Esophagus muscularis mucosa (tissue), 4 donors: ENCODE data around the gene PLEKHM2.

Experiments
- EP300 ChIP-seq: sonication (generic); formaldehyde crosslinking; IDR thresholded peaks from one replicate; pipeline ENCODE4 v1.6.1; 2017; ENCODE audit warnings: antibody characterized with exemption
- POLR2A ChIP-seq: fragments of 450-650 bp; IDR thresholded peaks from one replicate; pipeline ENCODE4 v1.6.1; 2017; ENCODE audit warnings: antibody characterized with exemption, moderate library complexity, mild to moderate bottlenecking, low read depth
- POLR2AphosphoS5 ChIP-seq, 2 donors: sonication (generic); formaldehyde crosslinking; IDR thresholded peaks; one replicate each; pipeline ENCODE4 v1.6.1; 2017; ENCODE audit warnings: antibody characterized with exemption in 2 of 2
- TF ChIP-seq, protein P1 (sequence below), 3 experiments: fragments of 200-600 bp in 2 of 3; fragments of 450-650 bp in 1 of 3; sonication (generic) in 2 of 3; IDR thresholded peaks; one replicate each; pipeline ENCODE4 v1.5.1; 2017 to 2019; ENCODE audit warnings: antibody characterized with exemption in 3 of 3, mild to moderate bottlenecking in 2 of 3, moderate library complexity in 1 of 3

DNA sequence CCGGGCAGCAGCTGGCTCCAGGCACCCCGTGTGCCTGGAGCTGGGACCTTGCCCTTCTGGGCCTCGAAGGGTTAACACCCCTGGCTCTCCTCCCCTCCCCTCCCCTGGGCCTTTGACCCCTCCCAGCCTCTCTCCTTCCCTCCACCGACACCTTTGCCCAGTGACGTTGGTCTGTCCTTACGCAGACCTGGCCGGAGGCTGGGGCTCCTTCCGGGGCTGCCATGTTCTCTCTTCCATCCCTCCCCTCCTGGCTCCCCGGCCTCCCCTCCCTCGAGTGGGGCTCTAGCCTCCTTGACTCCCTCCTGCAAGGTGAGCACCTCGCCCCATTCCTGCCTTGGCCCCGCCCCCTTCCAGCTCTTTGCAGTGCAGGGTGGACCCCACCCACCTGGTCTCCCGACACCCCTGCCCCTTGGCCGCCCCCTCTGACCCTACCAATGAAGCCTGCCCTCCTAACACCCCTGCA is 58.2 kb downstream of the PLEKHM2 start, which contains the start of gene TMEM82:
- TF ChIP-seq, protein P1, sequence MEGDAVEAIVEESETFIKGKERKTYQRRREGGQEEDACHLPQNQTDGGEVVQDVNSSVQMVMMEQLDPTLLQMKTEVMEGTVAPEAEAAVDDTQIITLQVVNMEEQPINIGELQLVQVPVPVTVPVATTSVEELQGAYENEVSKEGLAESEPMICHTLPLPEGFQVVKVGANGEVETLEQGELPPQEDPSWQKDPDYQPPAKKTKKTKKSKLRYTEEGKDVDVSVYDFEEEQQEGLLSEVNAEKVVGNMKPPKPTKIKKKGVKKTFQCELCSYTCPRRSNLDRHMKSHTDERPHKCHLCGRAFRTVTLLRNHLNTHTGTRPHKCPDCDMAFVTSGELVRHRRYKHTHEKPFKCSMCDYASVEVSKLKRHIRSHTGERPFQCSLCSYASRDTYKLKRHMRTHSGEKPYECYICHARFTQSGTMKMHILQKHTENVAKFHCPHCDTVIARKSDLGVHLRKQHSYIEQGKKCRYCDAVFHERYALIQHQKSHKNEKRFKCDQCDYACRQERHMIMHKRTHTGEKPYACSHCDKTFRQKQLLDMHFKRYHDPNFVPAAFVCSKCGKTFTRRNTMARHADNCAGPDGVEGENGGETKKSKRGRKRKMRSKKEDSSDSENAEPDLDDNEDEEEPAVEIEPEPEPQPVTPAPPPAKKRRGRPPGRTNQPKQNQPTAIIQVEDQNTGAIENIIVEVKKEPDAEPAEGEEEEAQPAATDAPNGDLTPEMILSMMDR (IDR thresholded peaks at IDR 0.05) = no peak
- no peak for TF ChIP-seq POLR2A
- TF ChIP-seq POLR2AphosphoS5 (IDR thresholded peaks at IDR 0.05) = no peak
- TF ChIP-seq EP300 = no peak
